H9 (cell line): ENCODE data around the gene HCN4. TPM values are rescaled to one million over a fixed set of nuclear protein-coding genes. Genes with fewer than 3 reads are reported as not detected.

ENCODE experiments used
- DNase-seq: peaks from one replicate; pipeline ENCODE4 v3.0.0-alpha.2; 2017
- H2AFZ ChIP-seq: one replicate; pipeline ENCODE4 v1.6.1; 2013; ENCODE audit warnings: mild to moderate bottlenecking, low read length, control low read depth, moderate library complexity
- H2AK5ac ChIP-seq: 2 replicates; pipeline ENCODE4 v1.6.1; 2013; ENCODE audit warnings: low read length, control low read depth, mixed read lengths; ENCODE audit not compliant: insufficient read length
- H2BK120ac ChIP-seq: one replicate; pipeline ENCODE4 v1.6.1; 2013; ENCODE audit warnings: low read depth, mild to moderate bottlenecking, low read length, control low read depth, inconsistent platforms; ENCODE audit not compliant: poor library complexity, severe bottlenecking
- H2BK12ac ChIP-seq: 2 replicates; pipeline ENCODE4 v1.6.1; 2013; ENCODE audit warnings: low read length, control low read depth, mixed read lengths, low read depth; ENCODE audit not compliant: insufficient read length
- H2BK15ac ChIP-seq: 2 replicates; pipeline ENCODE4 v1.6.1; 2013; ENCODE audit warnings: low read depth, low read length, control low read depth
- H2BK20ac ChIP-seq: one replicate; pipeline ENCODE4 v1.6.1; 2013; ENCODE audit warnings: low read depth, mild to moderate bottlenecking, low read length, control low read depth, inconsistent platforms; ENCODE audit not compliant: poor library complexity, severe bottlenecking
- H2BK5ac ChIP-seq: 2 replicates; pipeline ENCODE4 v1.6.1; 2013; ENCODE audit warnings: low read length, control low read depth, mixed read lengths; ENCODE audit not compliant: insufficient read length
- H3K14ac ChIP-seq: 2 replicates; pipeline ENCODE4 v1.6.1; 2013; ENCODE audit warnings: low read length, control low read depth; ENCODE audit not compliant: insufficient read depth
- H3K18ac ChIP-seq: 2 replicates; pipeline ENCODE4 v1.6.1; 2013; ENCODE audit warnings: low read depth, mild to moderate bottlenecking, mixed read lengths, low read length, control low read depth; ENCODE audit not compliant: insufficient read length
- H3K23ac ChIP-seq: 2 replicates; pipeline ENCODE4 v1.6.1; 2013; ENCODE audit warnings: low read length, control low read depth, mixed read lengths, low read depth; ENCODE audit not compliant: insufficient read length
- H3K23me2 ChIP-seq: 2 replicates; pipeline ENCODE4 v1.6.1; 2013; ENCODE audit warnings: low read depth, mild to moderate bottlenecking, mixed read lengths, low read length, control low read depth; ENCODE audit not compliant: insufficient read length, poor library complexity, severe bottlenecking
- H3K27ac ChIP-seq: 2 replicates; pipeline ENCODE4 v1.5.1; 2013; ENCODE audit warnings: low read length, control low read depth, mixed read lengths, low read depth; ENCODE audit not compliant: insufficient read length
- H3K27me3 ChIP-seq: 2 replicates; pipeline ENCODE4 v1.6.1; 2013; ENCODE audit warnings: low read length, control low read depth, inconsistent platforms; ENCODE audit not compliant: insufficient read depth
- H3K4ac ChIP-seq: 2 replicates; pipeline ENCODE4 v1.6.1; 2013; ENCODE audit warnings: low read depth, mild to moderate bottlenecking, control low read depth, inconsistent platforms, low read length, moderate library complexity
- H3K4me1 ChIP-seq: 2 replicates; pipeline ENCODE4 v1.6.1; 2013; ENCODE audit warnings: low read length, control low read depth, inconsistent platforms; ENCODE audit not compliant: insufficient read depth
- H3K4me2 ChIP-seq: 2 replicates; pipeline ENCODE4 v1.6.1; 2013; ENCODE audit warnings: low read length, control low read depth, mixed read lengths; ENCODE audit not compliant: insufficient read length, insufficient read depth
- H3K56ac ChIP-seq: 2 replicates; pipeline ENCODE4 v1.6.1; 2013; ENCODE audit warnings: low read depth, mild to moderate bottlenecking, mixed read lengths, low read length, control low read depth; ENCODE audit not compliant: insufficient read length
- H3K79me1 ChIP-seq: 2 replicates; pipeline ENCODE4 v1.6.1; 2013; ENCODE audit warnings: low read depth, mild to moderate bottlenecking, moderate library complexity, low read length, control low read depth, inconsistent platforms; ENCODE audit not compliant: insufficient read depth, poor library complexity, severe bottlenecking
- H3K79me2 ChIP-seq: 2 replicates; pipeline ENCODE4 v1.6.1; 2013; ENCODE audit warnings: low read length, control low read depth, inconsistent platforms; ENCODE audit not compliant: insufficient read depth
- H3K9ac ChIP-seq: 2 replicates; pipeline ENCODE4 v1.6.1; 2013; ENCODE audit warnings: low read length, control low read depth, mixed read lengths; ENCODE audit not compliant: insufficient read length; ENCODE audit errors: extremely low read depth
- H3K9me3 ChIP-seq: one replicate; pipeline ENCODE4 v1.6.1; 2013; ENCODE audit warnings: low read depth, low read length, inconsistent platforms; ENCODE audit not compliant: control insufficient read depth
- H3T11ph ChIP-seq: one replicate; pipeline ENCODE4 v1.6.1; 2013; ENCODE audit warnings: mild to moderate bottlenecking, low read length, control low read depth, inconsistent platforms
- H4K20me1 ChIP-seq: one replicate; pipeline ENCODE4 v1.6.1; 2013; ENCODE audit not compliant: control insufficient read depth, insufficient read length, insufficient read depth
- H4K5ac ChIP-seq: 2 replicates; pipeline ENCODE4 v1.6.1; 2013; ENCODE audit warnings: low read depth, mild to moderate bottlenecking, mixed read lengths, low read length, control low read depth; ENCODE audit not compliant: insufficient read length
- H4K8ac ChIP-seq: replicated peaks from 2 replicates; pipeline ENCODE4 v1.6.1; 2013; ENCODE audit warnings: low read length, control low read depth, mixed read lengths, low read depth; ENCODE audit not compliant: insufficient read length
- H4K91ac ChIP-seq: 2 replicates; pipeline ENCODE4 v1.6.1; 2013; ENCODE audit warnings: low read depth, mild to moderate bottlenecking, moderate library complexity, mixed read lengths, low read length, control low read depth; ENCODE audit not compliant: insufficient read length
- H3K27ac Mint-ChIP-seq, 3 experiments: 2 replicates in 2 of 3; 3 replicates in 1 of 3; pipeline ENCODE4 v1.8.0; 2020 to 2021; ENCODE audit warnings: mixed read lengths in 3 of 3, mild to moderate bottlenecking in 1 of 3, moderate library complexity in 1 of 3
- H3K27me3 Mint-ChIP-seq: 2 replicates; pipeline ENCODE4 v1.8.0; 2021; ENCODE audit warnings: low read depth, mild to moderate bottlenecking, moderate library complexity, mixed read lengths
- H3K36me3 Mint-ChIP-seq, 3 experiments: 2 replicates in 2 of 3; 3 replicates in 1 of 3; pipeline ENCODE4 v1.8.0; 2020 to 2021; ENCODE audit warnings: low read depth in 3 of 3, mixed read lengths in 3 of 3; ENCODE audit not compliant: insufficient read depth in 1 of 3
- H3K4me1 Mint-ChIP-seq, 2 experiments: 2 replicates each; pipeline ENCODE4 v1.8.0; 2020; ENCODE audit warnings: mixed read lengths in 2 of 2
- H3K4me3 Mint-ChIP-seq, 2 experiments: 2 replicates in 1 of 2; 3 replicates in 1 of 2; pipeline ENCODE4 v1.8.0; 2020 to 2021; ENCODE audit warnings: mild to moderate bottlenecking in 2 of 2, mixed read lengths in 2 of 2, moderate library complexity in 1 of 2
- H3K9me3 Mint-ChIP-seq, 2 experiments: 2 replicates in 1 of 2; 3 replicates in 1 of 2; pipeline ENCODE4 v1.8.0; 2020; ENCODE audit warnings: mild to moderate bottlenecking in 2 of 2, mixed read lengths in 2 of 2, moderate library complexity in 1 of 2
- CTCF ChIP-seq: fragments of 200-600 bp; sonication (generic); conservative IDR thresholded peaks from 3 replicates; pipeline ENCODE4 v1.8.0; 2021; ENCODE audit warnings: antibody characterized with exemption, mild to moderate bottlenecking
- WGBS: extraction: QIAGEN DNeasy Blood & Tissue Kit; methylation state at CpG from one replicate; pipeline ENCODE4 v1.1.7; 2013; ENCODE audit warnings: missing lambda C conversion rate, low lambda C conversion rate, mixed read lengths; ENCODE audit not compliant: insufficient read length; ENCODE audit errors: extremely low coverage; 5-methylcytosine and 5-hydroxymethylcytosine counted together
- total RNA-seq: library from RNA; stranded (reverse); gene quantifications from 2 replicates; pipeline ENCODE4 v1.2.1, GENCODE V29; 2021

HCN4 gene
- total RNA-seq, 1 experiment from 2014 or later: 10.5 TPM

GRCh38 chr15:73414876-73415275 lies 46.1 kb upstream of the HCN4 start:
- H4K5ac ChIP-seq: no peak overlapping the region
- no peak overlapping the region for H2AK5ac ChIP-seq
- H3K23me2 ChIP-seq: no peaks in the 10 kb centered on the region
- H3K23ac ChIP-seq: no peak overlapping the region
- H3K79me1 ChIP-seq: no peaks in the 10 kb centered on the region
- no peak overlapping the region for H3K27ac ChIP-seq
- no peak overlapping the region for H3K9ac ChIP-seq
- H3K79me2 ChIP-seq: no peaks in the 10 kb centered on the region
- H2BK15ac ChIP-seq: no peak overlapping the region
- H4K91ac ChIP-seq: no peak overlapping the region
- no CpG with 5 or more reads among the region's 3 CpGs for WGBS
- no peaks in the 10 kb centered on the region for H4K20me1 ChIP-seq
- no peak overlapping the region for H2BK12ac ChIP-seq
- no peak overlapping the region for H3K56ac ChIP-seq
- H4K8ac ChIP-seq: no peak overlapping the region
- H3K4ac ChIP-seq: no peak overlapping the region
- DNase-seq: no peak
- Mint-ChIP-seq H3K27me3 (no peaks in the 10 kb centered on the region; the same call in 1 of the 2 replicates), H3K4me3 (no peak overlapping the region), H3K4me1 (no peaks in the 10 kb centered on the region), H3K9me3 (no peaks in the 10 kb centered on the region), H3K36me3 (no peaks in the 10 kb centered on the region), H3K27ac (no peak overlapping the region)
- no peak overlapping the region for H2BK20ac ChIP-seq
- TF ChIP-seq CTCF: no peak
- no peak overlapping the region for H3K18ac ChIP-seq
- H3T11ph ChIP-seq: no peak overlapping the region
- H3K9me3 ChIP-seq: no peaks in the 10 kb centered on the region
- H3K4me2 ChIP-seq: no peak overlapping the region
- H2AFZ ChIP-seq: no peak overlapping the region
- H2BK5ac ChIP-seq: no peak overlapping the region
- H2BK120ac ChIP-seq: no peak overlapping the region
- H3K27me3 ChIP-seq: no peaks in the 10 kb centered on the region
- no peaks in the 10 kb centered on the region for H3K4me1 ChIP-seq
- no peak overlapping the region for H3K14ac ChIP-seq
